ENCODE data around the gene TMEM147.

The TMEM147 gene

GRCh38 chr19:35555301-35556005, 10.0 kb downstream of the TMEM147 start:
- POLR2A ChIA-PET = no interaction called here
- DNase-seq (ENCODE audit: extremely low spot score) = no peak
- TF ChIP-seq CTCF (IDR thresholded peaks at IDR 0.05; ENCODE audit: control extremely low read depth, extremely low read depth, low read depth, missing control alignments) = peak; percentile 34
- CTCF ChIA-PET = interaction anchor here (1.0 to 4.7 kb wide), 5 partner anchors 7 to 99 kb away, joined by 3 to 44 read pairs (median 6); no protein-coding TSS in a partner anchor

- CTCF ChIA-PET = interaction anchor here (0.7 to 4.7 kb wide), 6 partner anchors 8 to 61 kb away, joined by 3 to 44 read pairs (median 5); no protein-coding TSS in a partner anchor
- TF ChIP-seq CTCF (IDR thresholded peaks at IDR 0.05; ENCODE audit: control extremely low read depth, extremely low read depth, low read depth, missing control alignments) = no peak
- no peak for DNase-seq (ENCODE audit: extremely low spot score)
- POLR2A ChIA-PET = no interaction called here
Measured at GRCh38 chr19:35556025-35556590, 10.7 kb downstream of the TMEM147 start.

GRCh38 chr19:35556846-35557538, 11.6 kb downstream of the TMEM147 start:
- ChIA-PET POLR2A (no interaction called here), CTCF (interaction anchor here (0.7 to 4.7 kb wide), 7 partner anchors 9 to 47 kb away, joined by 3 to 44 read pairs (median 4); no protein-coding TSS in a partner anchor)
- DNase-seq (ENCODE audit: extremely low spot score) = no peak
- no peak for TF ChIP-seq CTCF (IDR thresholded peaks at IDR 0.05; ENCODE audit: control extremely low read depth, extremely low read depth, low read depth, missing control alignments)

GRCh38 chr19:35557539-35558399, 12.3 kb downstream of the TMEM147 start:
- CTCF ChIA-PET = interaction anchor here (1.2 to 4.7 kb wide), 4 partner anchors 9 to 47 kb away, joined by 3 to 44 read pairs (median 4); no protein-coding TSS in a partner anchor
- peak; percentile 3 for TF ChIP-seq CTCF (IDR thresholded peaks at IDR 0.05; ENCODE audit: control extremely low read depth, extremely low read depth, low read depth, missing control alignments)
- DNase-seq (ENCODE audit: extremely low spot score) = peak; percentile 72
- POLR2A ChIA-PET = interaction anchor here (0.5 to 0.7 kb wide), 2 partner anchors 48 to 185 kb away, joined by 3 to 4 read pairs; no protein-coding TSS in a partner anchor

GRCh38 chr19:35558400-35559280, 13.2 kb downstream of the TMEM147 start:
- DNase-seq (ENCODE audit: extremely low spot score) = no peak
- no peak for TF ChIP-seq CTCF (IDR thresholded peaks at IDR 0.05; ENCODE audit: control extremely low read depth, extremely low read depth, low read depth, missing control alignments)
- POLR2A ChIA-PET = interaction anchor here (0.5 kb wide), 1 partner anchor 184 kb away, joined by 4 read pairs; no protein-coding TSS in a partner anchor
- CTCF ChIA-PET = interaction anchor here (0.9 to 4.7 kb wide), 5 partner anchors 10 to 64 kb away, joined by 3 to 44 read pairs (median 3); no protein-coding TSS in a partner anchor
